GM12872 (cell line): ENCODE data around the gene GLRA3.

Experiments
- CTCF ChIP-seq: IDR thresholded peaks from 3 replicates; pipeline ENCODE4 v1.5.1; 2011; ENCODE audit warnings: low read depth, mild to moderate bottlenecking, low read length, moderate library complexity; ENCODE audit not compliant: insufficient read depth

Gene GLRA3

DNA sequence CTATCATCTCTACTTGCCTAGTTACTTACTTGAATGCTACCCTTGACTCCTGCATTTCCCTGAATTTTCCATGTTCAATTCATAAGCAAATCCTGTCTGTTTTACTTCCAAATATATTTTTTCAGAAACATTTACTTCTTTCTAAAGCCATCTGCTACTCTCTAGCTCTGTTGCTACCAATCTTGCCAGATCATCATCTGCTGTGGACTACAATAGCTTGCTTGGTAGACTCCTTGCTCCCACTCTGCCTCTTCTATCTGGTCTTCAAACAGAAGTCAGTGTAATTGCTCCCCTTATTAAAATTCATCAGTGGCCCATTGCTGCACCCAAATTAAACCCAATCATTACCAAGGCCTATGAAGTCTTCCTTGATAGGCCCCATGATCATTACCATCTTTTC is 155.2 kb downstream of the GLRA3 start:
- TF ChIP-seq CTCF = no peak

- TF ChIP-seq CTCF = no peak
Measured at GRCh38 chr4:174672276-174672675, 156.8 kb downstream of the GLRA3 start.

- TF ChIP-seq CTCF = no peak
Measured at GRCh38 chr4:174669270-174669669, 159.8 kb downstream of the GLRA3 start.

- TF ChIP-seq CTCF = no peak
Measured at GRCh38 chr4:174665799-174666198, 163.2 kb downstream of the GLRA3 start.

DNA sequence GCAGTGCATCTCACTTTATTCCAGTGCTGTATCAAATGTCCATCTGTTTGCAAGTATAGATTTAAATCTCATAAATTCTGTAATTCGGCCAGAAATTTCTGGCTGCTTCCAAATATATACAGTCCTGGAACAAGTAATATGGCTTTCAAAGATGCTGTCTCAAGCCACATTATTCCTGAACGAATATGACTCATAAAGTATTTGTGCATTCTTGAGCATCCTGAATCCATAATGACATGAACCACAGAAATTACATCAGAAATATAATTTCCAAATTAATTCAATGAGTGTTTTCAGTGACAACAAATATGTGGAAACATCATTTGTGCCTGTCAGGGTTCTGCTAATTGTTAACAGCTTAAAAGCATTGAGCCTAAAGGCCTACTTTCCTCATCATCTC is 165.8 kb downstream of the GLRA3 start:
- TF ChIP-seq CTCF = no peak

- TF ChIP-seq CTCF = no peak
Measured at GRCh38 chr4:174658246-174658645, 170.8 kb downstream of the GLRA3 start.

GRCh38 chr4:174657472-174657871 is 171.6 kb downstream of the GLRA3 start:
- TF ChIP-seq CTCF = no peak

- TF ChIP-seq CTCF = no peak
Measured at GRCh38 chr4:174654634-174655033, 174.4 kb downstream of the GLRA3 start.
